Measurements from ENCODE around the gene NFXL1.

NFXL1 gene

GRCh38 chr4:47891928-47892327 is 22.5 kb downstream of the NFXL1 start:
- DNase-seq (ENCODE audit: low read depth in 2 of 2) = no peak

GRCh38 chr4:47882228-47882627 is 32.2 kb downstream of the NFXL1 start:
- DNase-seq (ENCODE audit: low read depth in 2 of 2) = no peak

GRCh38 chr4:47879458-47879857 is 34.9 kb downstream of the NFXL1 start:
- DNase-seq (ENCODE audit: low read depth in 2 of 2) = no peak

GRCh38 chr4:47876784-47877546 is 37.4 kb downstream of the NFXL1 start:
- DNase-seq (ENCODE audit: low read depth in 2 of 2) = no peak

- no peak for DNase-seq (ENCODE audit: low read depth in 2 of 2)
These were observed 38.1 kb downstream of the NFXL1 start for GRCh38 chr4:47876310-47876709.

- DNase-seq (ENCODE audit: low read depth in 2 of 2) = no peak
These were observed 40.4 kb downstream of the NFXL1 start for GRCh38 chr4:47873877-47874541.

GRCh38 chr4:47863486-47863885 is 50.9 kb downstream of the NFXL1 start:
- DNase-seq (ENCODE audit: low read depth in 2 of 2) = no peak

GRCh38 chr4:47862297-47862696 is 52.1 kb downstream of the NFXL1 start:
- DNase-seq (ENCODE audit: low read depth in 2 of 2) = no peak

GRCh38 chr4:47860305-47860704 is 54.1 kb downstream of the NFXL1 start:
- DNase-seq (ENCODE audit: low read depth in 2 of 2) = no peak

GRCh38 chr4:47858006-47858405 is 56.4 kb downstream of the NFXL1 start:
- no peak for DNase-seq (ENCODE audit: low read depth in 2 of 2)

GRCh38 chr4:47856713-47857112 is 57.7 kb downstream of the NFXL1 start:
- DNase-seq (ENCODE audit: low read depth in 2 of 2) = no peak

GRCh38 chr4:47855350-47855749 is 59.0 kb downstream of the NFXL1 start:
- DNase-seq (ENCODE audit: low read depth in 2 of 2) = no peak

- DNase-seq (ENCODE audit: low read depth in 2 of 2) = no peak
These were observed 62.2 kb downstream of the NFXL1 start for GRCh38 chr4:47852136-47852535.

- no peak for DNase-seq (ENCODE audit: low read depth in 2 of 2)
These were observed 64.9 kb downstream of the NFXL1 start for GRCh38 chr4:47849466-47849865.

GRCh38 chr4:47848041-47848440 is 66.3 kb downstream of the NFXL1 start:
- no peak for DNase-seq (ENCODE audit: low read depth in 2 of 2)

- DNase-seq (ENCODE audit: low read depth in 2 of 2) = no peak
These were observed 71.4 kb downstream of the NFXL1 start for GRCh38 chr4:47842985-47843384.

- DNase-seq (ENCODE audit: low read depth in 2 of 2) = no peak
These were observed 74.1 kb downstream of the NFXL1 start for GRCh38 chr4:47840291-47840690.

GRCh38 chr4:47839259-47839658 is 75.1 kb downstream of the NFXL1 start:
- DNase-seq (ENCODE audit: low read depth in 2 of 2) = no peak

- DNase-seq (ENCODE audit: low read depth in 2 of 2) = no peak
These were observed 75.9 kb downstream of the NFXL1 start for GRCh38 chr4:47838445-47838844.

GRCh38 chr4:47837908-47838294 is 76.5 kb downstream of the NFXL1 start, which contains the start of gene CORIN:
Gene CORIN (minus strand): TSS chr4:47838067. CDS start chr4:47837949, 118 bp downstream.
- no peak for DNase-seq (ENCODE audit: low read depth in 2 of 2)

- DNase-seq (ENCODE audit: low read depth in 2 of 2) = no peak
These were observed 77.1 kb downstream of the NFXL1 start for GRCh38 chr4:47837094-47837907.

GRCh38 chr4:47836641-47837093 is 77.7 kb downstream of the NFXL1 start:
- DNase-seq (ENCODE audit: low read depth in 2 of 2) = peak; percentile 14 to 34
